ENCODE data around the gene CYBC1.

The CYBC1 gene

GRCh38 chr17:82490512-82491195, 40.1 kb upstream of the CYBC1 start:
- H3F3A ChIP-seq (ENCODE audit: low read depth) = no peaks in the 10 kb centered on the region
- H3K9ac ChIP-seq (ENCODE audit: low read depth, low read length, poor library complexity, severe bottlenecking) = no peak overlapping the region
- H4K20me1 ChIP-seq (ENCODE audit: insufficient read depth, low read length, poor library complexity, severe bottlenecking) = no peaks in the 10 kb centered on the region
- no peaks in the 10 kb centered on the region for H3K27me3 ChIP-seq (ENCODE audit: insufficient read depth, low read length, poor library complexity, severe bottlenecking)
- H3K4me2 ChIP-seq (ENCODE audit: low read depth, low read length, poor library complexity, severe bottlenecking) = no peak overlapping the region
- H3K79me2 ChIP-seq (ENCODE audit: insufficient read depth, low read length) = no peaks in the 10 kb centered on the region
- peaks cover 4% of the 10 kb centered on the region for H3K4me1 ChIP-seq (ENCODE audit: insufficient read depth, low read length, poor library complexity, severe bottlenecking)
- TF ChIP-seq CTCF (conservative IDR thresholded peaks at IDR 0.05; ENCODE audit: low read length) (no peak), EZH2phosphoT487 (IDR thresholded peaks at IDR 0.05; ENCODE audit: borderline replicate concordance) (no peak)
- H3K9me2 ChIP-seq (replicated peaks; ENCODE audit: low read depth, low read length) = no peaks in the 10 kb centered on the region
- no peak overlapping the region for H3K4me3 ChIP-seq (ENCODE audit: low read length, poor library complexity, severe bottlenecking)
- H2AFZ ChIP-seq (ENCODE audit: low read length) = no peak overlapping the region
- peaks cover 36% of the 10 kb centered on the region for H3K36me3 ChIP-seq (ENCODE audit: insufficient read depth, low read length)
- H3K9me3 ChIP-seq (ENCODE audit: insufficient read depth, low read depth, low read length) = no peaks in the 10 kb centered on the region

- no peak overlapping the region for H2AFZ ChIP-seq (ENCODE audit: low read length)
- no peaks in the 10 kb centered on the region for H3K79me2 ChIP-seq (ENCODE audit: insufficient read depth, low read length)
- no peaks in the 10 kb centered on the region for H3K9me3 ChIP-seq (ENCODE audit: insufficient read depth, low read depth, low read length)
- H3K4me2 ChIP-seq (ENCODE audit: low read depth, low read length, poor library complexity, severe bottlenecking) = no peak overlapping the region
- no peaks in the 10 kb centered on the region for H4K20me1 ChIP-seq (ENCODE audit: insufficient read depth, low read length, poor library complexity, severe bottlenecking)
- no peaks in the 10 kb centered on the region for H3K4me1 ChIP-seq (ENCODE audit: insufficient read depth, low read length, poor library complexity, severe bottlenecking)
- TF ChIP-seq CTCF (conservative IDR thresholded peaks at IDR 0.05; ENCODE audit: low read length) (no peak), EZH2phosphoT487 (IDR thresholded peaks at IDR 0.05; ENCODE audit: borderline replicate concordance) (no peak)
- no peaks in the 10 kb centered on the region for H3K9me2 ChIP-seq (replicated peaks; ENCODE audit: low read depth, low read length)
- no peaks in the 10 kb centered on the region for H3F3A ChIP-seq (ENCODE audit: low read depth)
- no peak overlapping the region for H3K4me3 ChIP-seq (ENCODE audit: low read length, poor library complexity, severe bottlenecking)
- H3K27me3 ChIP-seq (ENCODE audit: insufficient read depth, low read length, poor library complexity, severe bottlenecking) = no peaks in the 10 kb centered on the region
- H3K9ac ChIP-seq (ENCODE audit: low read depth, low read length, poor library complexity, severe bottlenecking) = no peak overlapping the region
- peaks cover 42% of the 10 kb centered on the region for H3K36me3 ChIP-seq (ENCODE audit: insufficient read depth, low read length)
Observed at GRCh38 chr17:82489851-82490511, 39.4 kb upstream of the CYBC1 start.

GRCh38 chr17:82489117-82489516, 38.6 kb upstream of the CYBC1 start:
- Histone ChIP-seq H3K9ac (ENCODE audit: low read depth, low read length, poor library complexity, severe bottlenecking) (no peak overlapping the region), H3K9me2 (replicated peaks; ENCODE audit: low read depth, low read length) (no peaks in the 10 kb centered on the region), H2AFZ (ENCODE audit: low read length) (no peak overlapping the region), H3K4me1 (ENCODE audit: insufficient read depth, low read length, poor library complexity, severe bottlenecking) (no peaks in the 10 kb centered on the region), H3K27me3 (ENCODE audit: insufficient read depth, low read length, poor library complexity, severe bottlenecking) (no peaks in the 10 kb centered on the region), H3K36me3 (ENCODE audit: insufficient read depth, low read length) (peaks cover 51% of the 10 kb centered on the region), H3F3A (ENCODE audit: low read depth) (no peaks in the 10 kb centered on the region), H3K79me2 (ENCODE audit: insufficient read depth, low read length) (no peaks in the 10 kb centered on the region), H3K9me3 (ENCODE audit: insufficient read depth, low read depth, low read length) (no peaks in the 10 kb centered on the region), H4K20me1 (ENCODE audit: insufficient read depth, low read length, poor library complexity, severe bottlenecking) (no peaks in the 10 kb centered on the region), H3K4me3 (ENCODE audit: low read length, poor library complexity, severe bottlenecking) (no peak overlapping the region), H3K4me2 (ENCODE audit: low read depth, low read length, poor library complexity, severe bottlenecking) (no peak overlapping the region)
- no peak for TF ChIP-seq EZH2phosphoT487 (IDR thresholded peaks at IDR 0.05; ENCODE audit: borderline replicate concordance)
- no peak for TF ChIP-seq CTCF (conservative IDR thresholded peaks at IDR 0.05; ENCODE audit: low read length)
